ENCODE measurements around the gene HOXA13.

GRCh38 chr7:27200761-27201579 is 1.1 kb upstream of the HOXA13 start:
- TF ChIP-seq CTCF (conservative IDR thresholded peaks at IDR 0.05; ENCODE audit: low read depth in 2 of 2) (no peak), EZH2phosphoT487 (IDR thresholded peaks at IDR 0.05; ENCODE audit: unreplicated experiment) (no peak), CREB1 (CRISPR knock-in tag; IDR thresholded peaks at IDR 0.05; ENCODE audit: low read depth) (no peak), ETS1 (IDR thresholded peaks at IDR 0.05) (no peak), POLR2AphosphoS5 (IDR thresholded peaks at IDR 0.05; ENCODE audit: low read depth) (no peak), EZH2 (IDR thresholded peaks at IDR 0.05; ENCODE audit: low read depth, unreplicated experiment) (peak; percentile 96), REST (IDR thresholded peaks at IDR 0.05; ENCODE audit: unreplicated experiment) (no peak), JUNB (IDR thresholded peaks at IDR 0.05; ENCODE audit: unreplicated experiment) (no peak)

Measured in GM23338 (cell line).